ENCODE results near the gene EIF3C. TPM values are rescaled to one million over a fixed set of nuclear protein-coding genes. Genes with fewer than 3 reads are reported as not detected.
"Not testable (repeated sequence)": the region's sequence is repeated elsewhere in the genome, so short reads cannot be mapped to it uniquely, and the experiment has no call there.

Gene EIF3C
- 100 to 1,000 TPM; 398 to 532 TPM for total RNA-seq
- long read RNA-seq, transcript EIF3C-202 (21 exons, 3,137 nt), result minor isoform, 12 of 1,020 reads
- long read RNA-seq, transcript EIF3C-211 (20 exons, 2,986 nt), result minor isoform, 44 of 1,020 reads
- long read RNA-seq, transcript EIF3C-201 (21 exons, 3,145 nt), result major isoform, 892 of 1,020 reads
- long read RNA-seq, partial matches to known transcripts, result 46 of 1,020 reads
- long read RNA-seq, other reads (novel, unspliced or antisense), result 22 of 1,020 reads

- intact Hi-C loops (cut with DNase I); DNase-seq: not testable (repeated sequence)
- ATAC-seq, result peak; percentile 100
Measured at GRCh38 chr16:28711220-28712083, at the start of gene EIF3C. TSS of gene EIF3C (plus strand) at chr16:28711464. CDS start at chr16:28711687, 223 bp downstream.

GRCh38 chr16:28666264-28666663 is 45.0 kb upstream of the EIF3C start:
- intact Hi-C loops (cut with DNase I); DNase-seq; ATAC-seq: not testable (repeated sequence)

- intact Hi-C loops (cut with DNase I); ATAC-seq; DNase-seq: not testable (repeated sequence)
Measured at GRCh38 chr16:28667480-28667879, 43.8 kb upstream of the EIF3C start.

GRCh38 chr16:28668199-28668598 is 43.1 kb upstream of the EIF3C start:
- intact Hi-C loops (cut with DNase I); DNase-seq; ATAC-seq: not testable (repeated sequence)

GRCh38 chr16:28688327-28688952 is 22.8 kb upstream of the EIF3C start:
- DNase-seq; intact Hi-C loops (cut with DNase I): not testable (repeated sequence)
- peak; percentile 98 to 99 for ATAC-seq

GRCh38 chr16:28689425-28689824 is 21.8 kb upstream of the EIF3C start:
- intact Hi-C loops (cut with DNase I), result not testable (repeated sequence)

GRCh38 chr16:28691722-28692121 is 19.5 kb upstream of the EIF3C start:
- ATAC-seq; intact Hi-C loops (cut with DNase I): not testable (repeated sequence)
- peak; percentile 1 for DNase-seq

More at GRCh38 chr16:28689425-28689824, 21.8 kb upstream of the EIF3C start:
- ATAC-seq, DNase-seq: not testable (repeated sequence)

- intact Hi-C loops (cut with DNase I); DNase-seq: not testable (repeated sequence)
- peak; percentile 41 to 75 for ATAC-seq
Measured at GRCh38 chr16:28693257-28693950, 17.9 kb upstream of the EIF3C start.

GRCh38 chr16:28699792-28700191 is 11.5 kb upstream of the EIF3C start:
- intact Hi-C loops (cut with DNase I); DNase-seq; ATAC-seq: not testable (repeated sequence)

- DNase-seq, result peak; percentile 6
- ATAC-seq; intact Hi-C loops (cut with DNase I): not testable (repeated sequence)
Measured at GRCh38 chr16:28700349-28700748, 10.9 kb upstream of the EIF3C start.

- intact Hi-C loops (cut with DNase I); DNase-seq: not testable (repeated sequence)
- ATAC-seq, result peak in 1 of 2 donors; percentile 60
Measured at GRCh38 chr16:28701384-28701783, 9.9 kb upstream of the EIF3C start.

GRCh38 chr16:28704246-28704645 is 7.0 kb upstream of the EIF3C start:
- intact Hi-C loops (cut with DNase I); ATAC-seq: not testable (repeated sequence)
- peak; percentile 9 for DNase-seq

GRCh38 chr16:28722852-28723650 is 11.8 kb downstream of the EIF3C start:
- DNase-seq; ATAC-seq; intact Hi-C loops (cut with DNase I): not testable (repeated sequence)

- peak in 1 of 2 donors; percentile 41 for ATAC-seq
- intact Hi-C loops (cut with DNase I); DNase-seq: not testable (repeated sequence)
Measured at GRCh38 chr16:28731253-28731652, 20.0 kb downstream of the EIF3C start.

- intact Hi-C loops (cut with DNase I); DNase-seq: not testable (repeated sequence)
- peak; percentile 90 for ATAC-seq
Measured at GRCh38 chr16:28732455-28733124, 21.3 kb downstream of the EIF3C start.

GRCh38 chr16:28739787-28740186 is 28.5 kb downstream of the EIF3C start:
- ATAC-seq, result peak in 1 of 2 donors; percentile 29
- DNase-seq; intact Hi-C loops (cut with DNase I): not testable (repeated sequence)

- peak; percentile 3 for DNase-seq
- intact Hi-C loops (cut with DNase I), result not testable (repeated sequence)
- ATAC-seq, result peak; percentile 24 to 59
Measured at GRCh38 chr16:28740631-28741030, 29.4 kb downstream of the EIF3C start.
